Aorta (tissue), 5 donors: ENCODE measurements around the gene CES5A. TPM values are rescaled to one million over a fixed set of nuclear protein-coding genes. Genes with fewer than 3 reads are reported as not detected.
A peak's percentile ranks its signal among the peaks of the same experiment; 100 is the strongest.
"Not testable (repeated sequence)": the region's sequence is repeated elsewhere in the genome, so short reads cannot be mapped to it uniquely, and the experiment has no call there.

Experiments used
- ATAC-seq: fragments of 200-7000 bp; cut with Tn5 transposase; one replicate; pipeline ENCODE4 v1.9.1; 2022; ENCODE audit warnings: moderate library complexity; ENCODE audit not compliant: low FRiP score
- DNase-seq, 2 donors: peaks; one replicate each; pipeline ENCODE4 v3.0.0-alpha.2; 2020
- H3K27ac ChIP-seq, 2 donors: one replicate each; pipeline ENCODE4 v1.5.1; 2013; ENCODE audit warnings: low read length in 2 of 2, mild to moderate bottlenecking in 2 of 2, moderate library complexity in 2 of 2, control low read depth in 1 of 2, inconsistent platforms in 1 of 2, low read depth in 1 of 2
- H3K27me3 ChIP-seq, 2 donors: one replicate each; pipeline ENCODE4 v1.6.1; 2013; ENCODE audit warnings: control low read depth in 1 of 2, low read length in 1 of 2, mild to moderate bottlenecking in 1 of 2, moderate library complexity in 1 of 2; ENCODE audit not compliant: insufficient read depth in 2 of 2, control insufficient read depth in 1 of 2
- H3K36me3 ChIP-seq, 2 donors: one replicate each; pipeline ENCODE4 v1.6.1; 2013; ENCODE audit warnings: control low read depth in 1 of 2, low read length in 1 of 2, mild to moderate bottlenecking in 1 of 2; ENCODE audit not compliant: insufficient read depth in 2 of 2, control insufficient read depth in 1 of 2
- H3K4me1 ChIP-seq, 2 donors: one replicate each; pipeline ENCODE4 v1.6.1; 2013; ENCODE audit warnings: low read length in 2 of 2, control low read depth in 1 of 2, mild to moderate bottlenecking in 1 of 2, moderate library complexity in 1 of 2; ENCODE audit not compliant: insufficient read depth in 2 of 2, control insufficient read depth in 1 of 2
- H3K4me3 ChIP-seq, 2 donors: one replicate each; pipeline ENCODE4 v1.5.1; 2013; ENCODE audit warnings: low read length in 2 of 2, control low read depth in 1 of 2, mild to moderate bottlenecking in 1 of 2
- H3K9me3 ChIP-seq: one replicate; pipeline ENCODE4 v1.6.1; 2013; ENCODE audit warnings: mild to moderate bottlenecking, low read length; ENCODE audit not compliant: control insufficient read depth
- WGBS, 2 donors: extraction: QIAGEN DNeasy Blood & Tissue Kit; methylation state at CpG; one replicate each; pipeline ENCODE4 v1.1.7; 2013; 5-methylcytosine and 5-hydroxymethylcytosine counted together
- intact Hi-C, 2 donors: fragments of 100-400 bp; cut with DNase I; formaldehyde crosslinking; loops; one replicate each; pipeline versions ENCODE4 v1.14.2 to v1.15.0; 2022
- polyA plus RNA-seq, 2 donors: library from polyadenylated mRNA; stranded (reverse); fragments of 200-250 nt; gene quantifications; one replicate each; pipeline ENCODE4 v1.2.3, GENCODE V29; 2013
- total RNA-seq, 2 donors: library from RNA; stranded (reverse); fragmentation: NEBNext Ultra II Directional; extraction: Animal tissue kit (Norgen Biotek cat#: 25700); gene quantifications; one replicate each; pipeline ENCODE4 v1.2.1, GENCODE V29; 2021
- donor health status: healthy with polysubstance abuse.
- donor health status: Bipolar disorder and iron deficiency.
- donor health status: DM: no; HTN: no; CAD: no.
- donor health status: DM: no; HTN: no; CAD: no.
- donor health status: DM: yes; HTN: yes; CAD: no.

Gene CES5A
- total and polyA plus RNA-seq, 4 donors, result not detected

GRCh38 chr16:55839115-55839514 lies 36.1 kb downstream of the CES5A start:
- Histone ChIP-seq H3K9me3 (no peaks in the 10 kb centered on the region), H3K36me3 (no peaks in the 10 kb centered on the region), H3K27ac (no peak overlapping the region), H3K27me3 (peaks cover 0 to under 1% of the 10 kb centered on the region in 2 donors), H3K4me1 (no peaks in the 10 kb centered on the region), H3K4me3 (no peak overlapping the region)
- DNase-seq (no peak), ATAC-seq (no peak)
- intact Hi-C loops, result no loop called here
- 71 to 77% methylated on average over 2 of the region's 2 CpGs for WGBS, 2 donors

- ATAC-seq, result no peak
- H3K4me3 ChIP-seq, result no peak overlapping the region
Measured at GRCh38 chr16:55836158-55836611, 39.0 kb downstream of the CES5A start.

DNA sequence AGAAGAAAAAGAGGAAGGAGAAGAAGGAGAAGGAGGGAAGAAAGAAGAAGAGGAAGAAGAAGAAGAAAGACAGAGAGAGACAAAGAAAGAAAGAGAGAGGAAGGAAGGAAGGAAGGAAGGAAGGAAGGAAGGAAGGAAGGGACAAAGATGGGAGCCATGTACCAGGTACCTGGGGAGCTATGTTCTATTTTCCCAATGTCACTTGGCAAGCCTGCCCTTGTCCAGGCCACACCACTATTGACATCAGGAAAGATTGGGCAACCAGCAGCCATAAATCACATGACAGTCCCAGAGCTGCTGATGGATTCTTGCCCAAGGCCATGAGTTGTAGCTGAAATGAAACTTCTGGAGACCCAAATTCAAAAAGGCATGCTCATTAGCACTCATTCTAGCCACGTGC lies 39.6 kb downstream of the CES5A start:
- DNase-seq, result peak in 1 of 2 donors; percentile 57
- no peaks in the 10 kb centered on the region for H3K36me3 ChIP-seq
- intact Hi-C loops, result no loop called here
- H3K9me3 ChIP-seq, result no peaks in the 10 kb centered on the region
- 4 to 17% methylated on average over 1 of the region's 1 CpG for WGBS, 2 donors
- peak; percentile 53 for ATAC-seq
- no peaks in the 10 kb centered on the region for H3K4me1 ChIP-seq
- H3K4me3 ChIP-seq, result no peak overlapping the region
- H3K27ac ChIP-seq, result no peak overlapping the region
- H3K27me3 ChIP-seq, result no peaks in the 10 kb centered on the region

More at GRCh38 chr16:55836158-55836611, 39.0 kb downstream of the CES5A start:
- Histone ChIP-seq H3K27me3 (no peaks in the 10 kb centered on the region), H3K9me3 (no peaks in the 10 kb centered on the region), H3K27ac (no peak overlapping the region), H3K36me3 (no peaks in the 10 kb centered on the region), H3K4me1 (no peaks in the 10 kb centered on the region)
- WGBS, 2 donors, result 78 to 86% methylated on average over 4 of the region's 4 CpGs
- no peak for DNase-seq
- intact Hi-C loops, result no loop called here

GRCh38 chr16:55835173-55835572 lies 40.0 kb downstream of the CES5A start:
- ATAC-seq, H3K36me3 ChIP-seq, intact Hi-C loops, H3K27me3 ChIP-seq, H3K9me3 ChIP-seq, H3K4me3 ChIP-seq, H3K4me1 ChIP-seq, DNase-seq, H3K27ac ChIP-seq: not testable (repeated sequence)
- 70 to 80% methylated on average over 3 of the region's 3 CpGs for WGBS, 2 donors

DNA sequence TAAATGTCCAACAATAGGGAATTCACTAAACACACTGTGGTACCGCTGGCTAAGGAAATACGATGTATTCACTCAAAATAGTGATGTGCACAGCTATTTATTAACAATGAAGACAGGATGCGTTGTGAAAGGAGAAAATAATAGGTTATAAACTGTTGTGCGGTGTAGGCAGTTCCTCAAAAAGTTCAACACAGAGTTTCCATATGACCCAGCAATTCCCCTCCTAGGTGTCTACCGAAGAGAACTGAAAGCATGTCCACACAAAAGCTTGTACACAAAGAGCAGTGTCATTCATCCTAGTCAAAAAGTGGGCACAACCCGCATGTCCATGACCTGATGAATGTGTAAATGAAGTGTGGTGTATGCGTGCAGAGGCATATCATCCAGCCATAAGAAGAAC lies 41.1 kb downstream of the CES5A start:
- WGBS, 2 donors, result 77 to 81% methylated on average over 7 of the region's 7 CpGs

GRCh38 chr16:55832773-55833691 lies 42.1 kb downstream of the CES5A start, which contains the start of gene CES1:
Gene CES1, minus strand, starts transcription at chr16:55833096. Its CDS starts 41 bp downstream, at chr16:55833055.
- no peaks in the 10 kb centered on the region for H3K9me3 ChIP-seq
- no peaks in the 10 kb centered on the region for H3K4me1 ChIP-seq
- H3K36me3 ChIP-seq, result no peaks in the 10 kb centered on the region
- peak; percentile 78 to 87 for DNase-seq
- H3K4me3 ChIP-seq, result no peak within 1 kb of the TSS
- ATAC-seq, result peak; percentile 84
- H3K27ac ChIP-seq, result no peak within 1 kb of the TSS
- H3K27me3 ChIP-seq, result no peaks in the 10 kb centered on the region
- intact Hi-C loops, result no loop called here
- 48 to 56% methylated on average over 30 of the region's 30 CpGs for whole genome bisulfite sequencing, 2 donors

More for the DNA sequence above, 41.1 kb downstream of the CES5A start:
- Histone ChIP-seq H3K9me3 (no peaks in the 10 kb centered on the region), H3K4me3 (no peak overlapping the region), H3K27me3 (no peaks in the 10 kb centered on the region), H3K4me1 (no peaks in the 10 kb centered on the region), H3K27ac (no peak overlapping the region), H3K36me3 (no peaks in the 10 kb centered on the region)
- ATAC-seq (no peak), DNase-seq (no peak)
- intact Hi-C loops, result no loop called here

DNA sequence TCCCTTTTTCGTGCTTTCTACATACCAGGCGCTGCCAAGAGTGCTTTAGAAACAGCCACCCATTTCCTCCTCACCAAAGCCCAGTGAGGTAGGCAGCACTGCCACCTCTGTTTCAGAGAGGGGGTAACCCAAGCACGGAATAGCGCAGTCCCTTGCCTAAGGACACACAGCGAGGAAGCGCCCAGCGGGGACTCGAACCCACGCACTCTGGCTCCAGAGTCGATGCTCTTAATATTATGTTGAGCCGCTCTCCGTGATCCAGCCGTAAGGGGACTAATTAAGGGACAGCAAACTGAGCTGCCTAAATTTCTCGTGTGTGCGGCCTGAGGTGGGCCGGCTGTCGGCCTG lies 42.8 kb downstream of the CES5A start:
- Histone ChIP-seq H3K27ac (no peak overlapping the region), H3K9me3 (no peaks in the 10 kb centered on the region), H3K27me3 (no peaks in the 10 kb centered on the region), H3K4me3 (no peak overlapping the region), H3K4me1 (no peaks in the 10 kb centered on the region), H3K36me3 (no peaks in the 10 kb centered on the region)
- ATAC-seq (no peak), DNase-seq (no peak)
- WGBS, 2 donors, result 69 to 77% methylated on average over 17 of the region's 17 CpGs
- intact Hi-C loops, result no loop called here

- Histone ChIP-seq H3K36me3 (no peaks in the 10 kb centered on the region), H3K4me3 (no peak overlapping the region), H3K27me3 (no peaks in the 10 kb centered on the region), H3K27ac (no peak overlapping the region), H3K4me1 (no peaks in the 10 kb centered on the region), H3K9me3 (no peaks in the 10 kb centered on the region)
- ATAC-seq (no peak), DNase-seq (no peak)
- intact Hi-C loops, result loop anchor here in 1 of 2 donors (2.0 kb wide), 1 partner anchor 70 kb away; no protein-coding TSS in a partner anchor
- whole genome bisulfite sequencing, 2 donors, result 77 to 79% methylated on average over 6 of the region's 6 CpGs
Measured at GRCh38 chr16:55830658-55831294, 44.4 kb downstream of the CES5A start.
